Measurements from ENCODE around the gene ILKAP. TPM values are rescaled to one million over a fixed set of nuclear protein-coding genes. Genes with fewer than 3 reads are reported as not detected.

The ILKAP gene
- polyA plus RNA-seq, 3 donors = 23.2 to 44.2 (median 29.3) TPM

DNA sequence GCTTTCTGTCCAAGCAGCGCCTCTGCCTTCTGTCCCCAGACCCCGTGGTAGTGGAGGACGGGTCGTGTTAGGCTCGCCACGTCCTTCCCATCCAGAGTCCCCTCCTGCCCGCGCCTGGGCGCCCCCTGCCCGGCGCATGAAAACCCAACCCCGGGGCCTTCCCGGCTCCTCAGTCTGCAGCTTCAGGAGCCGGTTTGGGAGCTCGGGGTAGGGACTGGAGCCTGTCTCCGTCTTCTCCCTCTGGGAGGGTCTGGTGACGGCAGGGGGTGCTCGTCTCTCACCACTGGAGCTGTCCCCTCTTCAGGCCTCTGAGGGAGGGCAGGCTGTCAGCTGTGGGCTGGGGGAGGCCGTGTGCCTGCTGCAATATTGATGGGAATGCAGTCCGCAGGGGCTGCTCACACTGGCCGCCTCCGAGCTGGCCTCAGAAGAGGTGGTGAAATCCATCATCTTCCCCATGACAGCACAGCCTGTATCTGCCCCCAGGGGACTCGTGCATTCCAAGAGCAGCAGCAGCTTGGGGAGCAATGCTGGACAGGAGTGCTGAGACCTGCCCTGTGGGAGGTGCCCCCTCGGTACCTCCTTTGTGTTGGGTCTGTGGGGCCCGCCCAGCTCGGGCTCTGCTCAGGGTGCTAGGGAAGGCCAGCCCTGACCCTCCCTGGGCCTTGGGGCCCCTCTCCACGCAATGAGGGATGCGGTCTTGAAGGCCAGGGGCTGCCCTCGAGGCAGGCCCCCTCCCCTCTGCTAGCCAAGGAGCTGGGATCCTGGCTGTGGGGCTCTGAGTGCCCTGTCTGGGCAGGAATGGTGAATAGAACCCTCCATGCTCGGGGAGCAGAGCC lies 82.8 kb downstream of the ILKAP start:
- H3K27me3 Mint-ChIP-seq (ENCODE audit: low read depth in 3 of 3) = peaks cover 10 to 20% (median 17%) of the 10 kb centered on the region in 3 donors
- Histone ChIP-seq H3K36me3 (replicated peaks in 1 of 2; ENCODE audit: control insufficient read depth in 1 of 2, insufficient read depth in 2 of 2, low read length in 2 of 2) (no peaks in the 10 kb centered on the region), H3K4me3 (replicated peaks in 1 of 3; ENCODE audit: low read depth in 2 of 3, low read length in 3 of 3) (no peak overlapping the region), H3K9ac (ENCODE audit: insufficient read depth, low read length, poor library complexity, severe bottlenecking) (no peak overlapping the region), H4K20me1 (ENCODE audit: insufficient read depth, low read length) (no peaks in the 10 kb centered on the region), H3K4me2 (replicated peaks; ENCODE audit: extremely low read depth, low read length, poor library complexity, severe bottlenecking) (no peak overlapping the region), H3K4me1 (ENCODE audit: control insufficient read depth in 1 of 2, insufficient read depth in 2 of 2, low read length in 2 of 2) (no peaks in the 10 kb centered on the region), H3K79me2 (ENCODE audit: insufficient read depth, low read length) (no peaks in the 10 kb centered on the region), H2AFZ (ENCODE audit: insufficient read depth, low read depth, low read length, poor library complexity, severe bottlenecking) (no peak overlapping the region), H3K9me3 (replicated peaks in 1 of 2; ENCODE audit: control insufficient read depth in 1 of 2, insufficient read depth in 1 of 2, low read length in 2 of 2) (no peaks in the 10 kb centered on the region), H3K27ac (ENCODE audit: low read depth in 1 of 2, low read length in 2 of 2) (no peak overlapping the region), H3K27me3 (ENCODE audit: control insufficient read depth in 2 of 2, insufficient read depth in 2 of 2, low read length in 2 of 2) (peaks cover 0 to 3% of the 10 kb centered on the region in 2 donors)
- H3K4me1 Mint-ChIP-seq = no peaks in the 10 kb centered on the region
- TF ChIP-seq, protein P1, sequence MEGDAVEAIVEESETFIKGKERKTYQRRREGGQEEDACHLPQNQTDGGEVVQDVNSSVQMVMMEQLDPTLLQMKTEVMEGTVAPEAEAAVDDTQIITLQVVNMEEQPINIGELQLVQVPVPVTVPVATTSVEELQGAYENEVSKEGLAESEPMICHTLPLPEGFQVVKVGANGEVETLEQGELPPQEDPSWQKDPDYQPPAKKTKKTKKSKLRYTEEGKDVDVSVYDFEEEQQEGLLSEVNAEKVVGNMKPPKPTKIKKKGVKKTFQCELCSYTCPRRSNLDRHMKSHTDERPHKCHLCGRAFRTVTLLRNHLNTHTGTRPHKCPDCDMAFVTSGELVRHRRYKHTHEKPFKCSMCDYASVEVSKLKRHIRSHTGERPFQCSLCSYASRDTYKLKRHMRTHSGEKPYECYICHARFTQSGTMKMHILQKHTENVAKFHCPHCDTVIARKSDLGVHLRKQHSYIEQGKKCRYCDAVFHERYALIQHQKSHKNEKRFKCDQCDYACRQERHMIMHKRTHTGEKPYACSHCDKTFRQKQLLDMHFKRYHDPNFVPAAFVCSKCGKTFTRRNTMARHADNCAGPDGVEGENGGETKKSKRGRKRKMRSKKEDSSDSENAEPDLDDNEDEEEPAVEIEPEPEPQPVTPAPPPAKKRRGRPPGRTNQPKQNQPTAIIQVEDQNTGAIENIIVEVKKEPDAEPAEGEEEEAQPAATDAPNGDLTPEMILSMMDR (IDR thresholded peaks at IDR 0.05) = no peak
- DNase-seq = no peak
- H3K36me3 Mint-ChIP-seq = no peaks in the 10 kb centered on the region
- H3K4me3 Mint-ChIP-seq = no peak overlapping the region
- intact Hi-C loops (cut with micrococcal nuclease) = no loop called here
- peak overlapping the region in 1 of 7 donors; percentile 35 for H3K27ac Mint-ChIP-seq
- H3K9me3 Mint-ChIP-seq = peaks cover 0 to 4% (median 1%) of the 10 kb centered on the region in 7 donors
- 82% methylated on average over 13 of the region's 30 CpGs for WGBS (ENCODE audit: insufficient coverage)

Other genes with a start within 250 kb of the ILKAP start
- 100 to 1,000 TPM in 2 of 3 donors, 10 to 100 TPM in 1; 51.1 to 120 (median 117) TPM for gene UBE2F, start 236.7 kb downstream of the ILKAP start, polyA plus RNA-seq
- 10 to 100 TPM in 2 of 3 donors, 1 to 10 TPM in 1; 9.5 to 10.6 (median 10.3) TPM for gene SCLY, start 142.7 kb downstream of the ILKAP start, polyA plus RNA-seq
- not detected for gene ESPNL, start 103.4 kb downstream of the ILKAP start, polyA plus RNA-seq
- under 1 TPM in 2 of 3 donors, not detected in 1; 0.01 to 0.14 TPM for gene KLHL30, start 65.0 kb downstream of the ILKAP start, polyA plus RNA-seq
- gene ERFE, start 44.7 kb downstream of the ILKAP start, polyA plus RNA-seq = not detected
- 1 to 10 TPM; 2.1 to 4.0 (median 2.8) TPM for gene HES6, start 36.3 kb upstream of the ILKAP start, polyA plus RNA-seq
- gene PER2, start 84.9 kb upstream of the ILKAP start, polyA plus RNA-seq = 1 to 10 TPM; 1.6 to 5.6 (median 3.1) TPM
- 1 to 10 TPM; 1.2 to 1.5 (median 1.5) TPM for gene TRAF3IP1, start 116.8 kb upstream of the ILKAP start, polyA plus RNA-seq
- gene ASB1, start 223.2 kb upstream of the ILKAP start, polyA plus RNA-seq = 10 to 100 TPM; 15.1 to 22.0 (median 16.0) TPM

Measured in CD14-positive monocyte (primary cell).